ENCODE results near the gene RAB24. TPM values are rescaled to one million over a fixed set of nuclear protein-coding genes. Genes with fewer than 3 reads are reported as not detected.
A peak's percentile ranks its signal among the peaks of the same experiment; 100 is the strongest.

The RAB24 gene
- total RNA-seq = 14.2 and 18.0 TPM in 2 replicates

DNA sequence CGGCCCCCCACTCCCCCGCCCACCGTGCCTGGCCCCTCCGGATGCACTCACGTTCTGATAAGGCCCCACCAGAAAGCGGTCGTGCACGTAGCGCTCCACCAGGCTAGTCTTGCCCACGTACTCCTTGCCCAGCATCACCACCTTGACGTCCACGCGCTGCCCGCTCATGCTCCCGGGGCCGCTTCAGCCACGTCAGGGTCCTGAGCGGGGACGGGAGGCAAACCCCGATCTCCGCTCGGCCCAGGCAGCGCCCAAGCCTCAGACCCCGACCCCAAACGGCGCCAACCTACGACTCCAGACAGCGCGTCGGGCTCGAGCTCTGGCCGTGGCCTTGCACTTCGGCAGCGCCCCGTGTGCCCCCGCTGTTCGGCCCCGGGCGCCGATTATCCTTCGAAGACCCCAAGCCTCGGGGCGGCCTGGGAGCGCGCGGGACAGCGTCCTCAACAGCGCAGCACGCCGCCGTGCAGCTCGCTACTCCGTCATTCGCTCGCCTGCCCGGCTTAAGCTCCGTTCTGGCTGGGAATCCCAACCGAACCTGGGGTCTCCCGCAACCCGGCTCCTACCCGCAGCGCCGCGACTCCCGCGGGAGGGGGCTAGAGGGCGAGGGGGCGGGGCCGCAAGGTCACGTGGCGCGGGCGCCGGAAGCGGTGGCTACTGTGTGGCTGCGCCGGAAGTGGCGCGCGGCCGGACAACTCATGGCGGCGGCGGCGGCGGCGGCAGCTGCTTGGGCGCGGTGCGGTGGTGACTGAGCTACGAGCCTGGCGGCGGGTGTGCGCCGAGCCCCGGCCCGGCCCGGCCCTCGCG lies at the start of gene RAB24, which contains the start of gene PRELID1:
RAB24 (minus strand) TSS at position 599 of the 804 bp plus-strand sequence; CDS start at position 168, 431 bp downstream.
PRELID1 (plus strand) TSS at position 679 of the 804 bp plus-strand sequence. CDS start 187 bp downstream, outside the sequence.
- peak; percentile 85 for DNase-seq (ENCODE audit: low read depth)
- TF ChIP-seq, protein P1, sequence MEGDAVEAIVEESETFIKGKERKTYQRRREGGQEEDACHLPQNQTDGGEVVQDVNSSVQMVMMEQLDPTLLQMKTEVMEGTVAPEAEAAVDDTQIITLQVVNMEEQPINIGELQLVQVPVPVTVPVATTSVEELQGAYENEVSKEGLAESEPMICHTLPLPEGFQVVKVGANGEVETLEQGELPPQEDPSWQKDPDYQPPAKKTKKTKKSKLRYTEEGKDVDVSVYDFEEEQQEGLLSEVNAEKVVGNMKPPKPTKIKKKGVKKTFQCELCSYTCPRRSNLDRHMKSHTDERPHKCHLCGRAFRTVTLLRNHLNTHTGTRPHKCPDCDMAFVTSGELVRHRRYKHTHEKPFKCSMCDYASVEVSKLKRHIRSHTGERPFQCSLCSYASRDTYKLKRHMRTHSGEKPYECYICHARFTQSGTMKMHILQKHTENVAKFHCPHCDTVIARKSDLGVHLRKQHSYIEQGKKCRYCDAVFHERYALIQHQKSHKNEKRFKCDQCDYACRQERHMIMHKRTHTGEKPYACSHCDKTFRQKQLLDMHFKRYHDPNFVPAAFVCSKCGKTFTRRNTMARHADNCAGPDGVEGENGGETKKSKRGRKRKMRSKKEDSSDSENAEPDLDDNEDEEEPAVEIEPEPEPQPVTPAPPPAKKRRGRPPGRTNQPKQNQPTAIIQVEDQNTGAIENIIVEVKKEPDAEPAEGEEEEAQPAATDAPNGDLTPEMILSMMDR (IDR thresholded peaks at IDR 0.05; ENCODE audit: insufficient read depth, low read depth, low read length) = peak; percentile 25

DNA sequence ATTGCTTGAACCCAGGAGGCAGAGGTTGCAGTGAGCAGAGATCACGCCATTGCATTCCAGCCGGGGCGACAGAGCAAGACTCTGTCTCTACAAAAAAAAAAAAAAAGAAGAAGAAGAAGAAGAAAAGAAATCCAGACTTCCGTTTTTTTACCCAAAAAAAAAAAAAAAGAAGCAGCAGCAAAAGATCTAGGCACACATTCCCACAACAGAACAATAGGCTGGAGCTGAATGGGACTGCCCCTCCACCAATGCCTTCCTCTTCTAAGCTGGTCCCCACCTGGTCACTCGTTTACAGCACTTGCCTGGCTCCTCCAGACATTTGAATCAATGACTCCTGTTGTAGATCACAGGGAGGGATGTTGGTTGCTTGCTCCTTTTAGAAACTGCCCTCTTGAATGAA lies 49.6 kb upstream of the RAB24 start:
- no peak for DNase-seq (ENCODE audit: low read depth)
- TF ChIP-seq, protein P1 (IDR thresholded peaks at IDR 0.05; ENCODE audit: insufficient read depth, low read depth, low read length) = no peak

More for the DNA sequence above, at the start of gene RAB24, which contains the start of gene PRELID1:
- H3K4me3 ChIP-seq (ENCODE audit: low read depth, low read length) = peak within 1 kb of the TSS; percentile 91

DNA sequence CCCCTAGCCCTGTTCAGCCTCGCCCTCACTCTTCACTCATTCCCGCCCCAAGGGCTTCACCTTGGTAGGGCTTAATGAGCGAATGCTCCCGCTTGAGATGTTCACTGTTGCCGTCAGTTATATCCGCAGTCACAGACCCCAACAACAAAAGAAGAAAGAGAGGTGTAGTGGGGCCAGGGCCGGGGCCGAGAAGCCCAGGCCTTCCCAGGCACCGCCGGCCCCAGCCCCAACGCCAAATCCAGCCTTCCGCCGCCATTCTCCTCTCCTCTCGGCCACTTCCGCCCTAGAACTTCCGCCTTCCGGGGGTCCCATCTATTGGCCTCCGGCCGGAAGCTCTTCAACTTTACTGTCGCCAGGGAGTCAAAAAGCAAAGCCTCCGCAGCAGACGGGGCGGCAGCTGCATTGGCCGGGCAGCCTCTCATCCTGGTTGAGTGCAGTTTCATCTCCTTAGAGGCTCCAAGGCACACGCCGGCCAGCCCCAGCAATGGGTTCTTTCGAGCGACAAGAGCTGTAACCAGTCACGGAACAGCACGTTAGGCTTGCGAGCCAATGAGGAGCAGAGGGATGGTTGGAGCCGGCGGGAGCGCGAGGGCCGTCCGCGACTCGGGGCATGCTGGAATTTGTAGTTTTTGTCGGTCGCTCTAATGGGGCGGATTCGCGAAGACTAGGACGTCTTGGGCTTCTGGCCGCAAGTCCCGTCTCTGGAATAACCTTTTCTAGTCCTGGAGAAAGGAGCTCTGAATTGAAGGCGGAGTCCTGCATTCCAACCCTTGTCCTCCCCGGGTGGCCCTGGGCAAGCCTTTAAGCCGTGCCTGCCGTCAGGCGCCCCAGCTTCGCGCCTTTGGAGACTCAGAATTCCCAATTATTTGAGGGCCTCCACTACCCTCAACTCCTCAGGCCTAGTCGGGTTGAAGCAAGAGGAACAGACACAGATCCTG lies 48.1 kb upstream of the RAB24 start, which contains the start of gene LMAN2:
LMAN2 (minus strand) TSS at position 277 of the 938 bp plus-strand sequence; CDS start at position 256, 21 bp downstream.
- H3K4me3 ChIP-seq (ENCODE audit: low read depth, low read length) = peak within 1 kb of the TSS; percentile 93
- TF ChIP-seq, protein P1 (IDR thresholded peaks at IDR 0.05; ENCODE audit: insufficient read depth, low read depth, low read length) = no peak
- peak; percentile 96 for DNase-seq (ENCODE audit: low read depth)

More for the DNA sequence above, 49.6 kb upstream of the RAB24 start:
- no peak overlapping the region for H3K4me3 ChIP-seq (ENCODE audit: low read depth, low read length)

DNA sequence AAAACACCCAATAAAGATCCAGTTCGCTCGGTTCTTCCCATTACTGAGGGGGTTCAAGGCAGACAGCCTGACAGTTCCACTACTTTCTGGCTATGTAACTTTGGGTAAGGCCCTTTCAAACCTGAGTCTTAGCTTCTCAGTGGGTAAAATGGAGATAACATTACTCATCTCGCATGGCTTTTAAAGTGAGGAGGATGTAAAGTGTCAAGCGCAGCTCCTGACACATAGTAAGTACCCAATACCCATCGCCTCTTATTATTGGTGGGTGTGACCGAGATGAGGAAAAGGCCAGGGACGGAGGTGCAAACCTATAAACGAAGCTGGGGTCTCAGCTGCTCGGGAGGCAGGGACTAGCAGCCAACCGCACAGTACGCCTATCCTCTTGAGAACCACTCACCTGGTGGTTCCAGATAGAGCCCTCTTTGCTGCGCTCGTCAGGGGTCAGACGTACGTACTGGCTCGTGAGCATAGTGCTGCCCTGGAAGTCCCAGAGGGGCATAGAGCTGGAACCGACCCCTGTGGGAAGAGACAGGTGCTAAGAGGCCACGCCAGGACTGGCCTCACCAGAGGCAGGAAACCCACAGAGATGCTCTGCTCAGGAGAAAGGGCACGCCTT lies 47.4 kb upstream of the RAB24 start:
- TF ChIP-seq, protein P1 (IDR thresholded peaks at IDR 0.05; ENCODE audit: insufficient read depth, low read depth, low read length) = no peak
- no peak for DNase-seq (ENCODE audit: low read depth)
- peak overlapping the region; percentile 93 for H3K4me3 ChIP-seq (ENCODE audit: low read depth, low read length)

DNA sequence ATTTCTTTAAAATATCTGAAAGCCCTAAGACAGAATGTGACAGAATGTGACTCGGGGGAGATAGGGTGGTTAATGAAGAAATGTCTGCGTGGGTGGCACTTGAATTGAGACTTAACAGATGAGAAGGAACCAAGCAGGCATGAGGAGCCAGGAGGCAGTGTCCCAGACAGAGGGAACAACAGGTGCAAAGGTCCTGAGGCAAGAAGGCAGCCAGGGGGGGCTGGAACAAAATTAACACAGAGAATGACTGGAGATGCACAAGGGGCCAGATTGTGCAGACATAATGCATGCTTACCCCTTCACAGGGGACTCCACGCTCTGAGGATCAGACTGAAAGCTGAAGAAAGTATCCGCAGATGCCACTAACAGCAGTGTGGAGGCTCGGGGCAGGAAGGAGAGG lies 46.2 kb upstream of the RAB24 start:
- H3K4me3 ChIP-seq (ENCODE audit: low read depth, low read length) = peak overlapping the region; percentile 93
- TF ChIP-seq, protein P1 (IDR thresholded peaks at IDR 0.05; ENCODE audit: insufficient read depth, low read depth, low read length) = no peak
- no peak for DNase-seq (ENCODE audit: low read depth)

DNA sequence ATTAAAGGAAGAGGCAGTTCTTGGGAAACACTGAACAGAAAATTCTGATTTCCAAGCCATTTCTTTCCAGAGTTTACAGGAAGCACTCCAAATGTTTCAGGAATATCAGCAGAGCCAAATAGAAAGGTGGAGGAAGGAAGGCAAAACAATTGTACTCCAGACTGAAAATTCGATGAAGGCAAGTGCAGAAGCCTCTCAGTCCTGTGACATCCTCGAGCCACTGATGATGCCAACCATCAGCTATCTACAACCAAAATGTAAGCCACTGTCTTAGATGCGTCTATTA lies 45.8 kb upstream of the RAB24 start:
- TF ChIP-seq, protein P1 (IDR thresholded peaks at IDR 0.05; ENCODE audit: insufficient read depth, low read depth, low read length) = no peak
- H3K4me3 ChIP-seq (ENCODE audit: low read depth, low read length) = no peak overlapping the region
- no peak for DNase-seq (ENCODE audit: low read depth)
